IMR-90 (cell line): ENCODE data around the gene BCAT1. TPM values are rescaled to one million over a fixed set of nuclear protein-coding genes. Genes with fewer than 3 reads are reported as not detected.

ENCODE experiments used
- ATAC-seq: fragments of 200-7000 bp; cut with Tn5 transposase; 2 replicates; pipeline ENCODE4 v1.9.1; 2020; ENCODE audit warnings: low read depth, mild to moderate bottlenecking, moderate library complexity
- BruUV-seq: library from RNA; stranded (reverse); fragments of 400-500 nt; replicated peaks from 2 replicates; lab custom pipeline; 2021; lab: Mats Ljungman, UMichigan
- CTCF ChIA-PET: fragments of 300-600 bp; formaldehyde crosslinking; extraction: SDS; loops from one replicate; lab custom pipeline; 2021; ENCODE audit warnings: antibody characterized with exemption; lab: Yijun Ruan, JAX
- POLR2A ChIA-PET: fragments of 300-600 bp; sonication (Branson Sonifier 250); formaldehyde crosslinking; loops from one replicate; lab custom pipeline; 2022; ENCODE audit warnings: antibody characterized with exemption; ENCODE audit not compliant: unreplicated experiment; lab: Charles Lee
- DNase-seq: peaks from one replicate; pipeline ENCODE4 v3.0.0; 2013
- H2AFZ ChIP-seq: replicated peaks from 2 replicates; pipeline ENCODE3; 2013; ENCODE audit warnings: low read length, mild to moderate bottlenecking; ENCODE audit not compliant: poor library complexity
- H2AK5ac ChIP-seq: 2 replicates; pipeline ENCODE4 v1.6.1; 2013; ENCODE audit warnings: low read depth, low read length, inconsistent platforms
- H2AK9ac ChIP-seq: replicated peaks from 2 replicates; pipeline ENCODE3; 2013; ENCODE audit warnings: mild to moderate bottlenecking, low read depth, low read length, moderate library complexity; ENCODE audit not compliant: poor library complexity
- H2BK120ac ChIP-seq: 2 replicates; pipeline ENCODE4 v1.6.1; 2013; ENCODE audit warnings: low read depth, low read length, inconsistent platforms
- H2BK15ac ChIP-seq: 3 replicates; pipeline ENCODE4 v1.6.1; 2013; ENCODE audit warnings: low read depth, low read length, inconsistent platforms
- H2BK20ac ChIP-seq: 2 replicates; pipeline ENCODE4 v1.6.1; 2013; ENCODE audit warnings: low read depth, mild to moderate bottlenecking, inconsistent platforms, low read length, moderate library complexity
- H2BK5ac ChIP-seq: 2 replicates; pipeline ENCODE4 v1.6.1; 2013; ENCODE audit warnings: mild to moderate bottlenecking, low read depth, low read length, inconsistent platforms; ENCODE audit not compliant: poor library complexity, severe bottlenecking
- H3K14ac ChIP-seq: replicated peaks from 2 replicates; pipeline ENCODE4 v1.6.1; 2013; ENCODE audit warnings: low read depth, low read length, inconsistent platforms
- H3K18ac ChIP-seq: 2 replicates; pipeline ENCODE4 v1.6.1; 2013; ENCODE audit warnings: low read depth, low read length, control low read depth
- H3K23ac ChIP-seq: 2 replicates; pipeline ENCODE4 v1.6.1; 2013; ENCODE audit warnings: low read depth, low read length, inconsistent platforms
- H3K27ac ChIP-seq: 2 replicates; pipeline ENCODE4 v1.5.1; 2013; ENCODE audit warnings: mild to moderate bottlenecking, control low read depth, low read length; ENCODE audit not compliant: insufficient read depth
- H3K27me3 ChIP-seq: 2 replicates; pipeline ENCODE4 v1.6.1; 2013; ENCODE audit warnings: low read length; ENCODE audit not compliant: control insufficient read depth, insufficient read depth
- H3K36me3 ChIP-seq: 2 replicates; pipeline ENCODE4 v1.6.1; 2013; ENCODE audit warnings: low read length, mixed read lengths; ENCODE audit not compliant: control insufficient read depth, insufficient read depth
- H3K4ac ChIP-seq: 2 replicates; pipeline ENCODE4 v1.6.1; 2013; ENCODE audit warnings: low read depth, low read length, inconsistent platforms
- H3K4me1 ChIP-seq: 2 replicates; pipeline ENCODE4 v1.6.1; 2013; ENCODE audit warnings: low read length, mixed read lengths; ENCODE audit not compliant: control insufficient read depth, insufficient read depth
- H3K4me2 ChIP-seq: 2 replicates; pipeline ENCODE4 v1.6.1; 2013; ENCODE audit warnings: low read depth, mild to moderate bottlenecking, control low read depth, low read length, moderate library complexity
- H3K4me3 ChIP-seq: 2 replicates; pipeline ENCODE4 v1.5.1; 2013; ENCODE audit warnings: low read depth, mild to moderate bottlenecking, control low read depth, low read length, moderate library complexity; ENCODE audit not compliant: insufficient read depth
- H3K56ac ChIP-seq: 2 replicates; pipeline ENCODE4 v1.6.1; 2013; ENCODE audit warnings: low read length, inconsistent platforms; ENCODE audit not compliant: insufficient read depth; ENCODE audit errors: extremely low read depth
- H3K79me1 ChIP-seq, 2 experiments: 2 replicates each; pipeline ENCODE4 v1.6.1; 2013; ENCODE audit warnings: low read length in 2 of 2, inconsistent platforms in 1 of 2, low read depth in 1 of 2
- H3K9ac ChIP-seq: 2 replicates; pipeline ENCODE4 v1.6.1; 2013; ENCODE audit warnings: low read depth, low read length, control low read depth
- H3K9me1 ChIP-seq: 2 replicates; pipeline ENCODE4 v1.6.1; 2013; ENCODE audit warnings: low read length, inconsistent platforms; ENCODE audit not compliant: insufficient read depth
- H3K9me3 ChIP-seq: 2 replicates; pipeline ENCODE4 v1.6.1; 2013; ENCODE audit warnings: low read length; ENCODE audit not compliant: control insufficient read depth, insufficient read depth
- H4K20me1 ChIP-seq: 2 replicates; pipeline ENCODE4 v1.6.1; 2013; ENCODE audit warnings: low read length, inconsistent platforms; ENCODE audit not compliant: insufficient read depth
- H4K5ac ChIP-seq: 2 replicates; pipeline ENCODE4 v1.6.1; 2013; ENCODE audit warnings: mild to moderate bottlenecking, low read depth, low read length, control low read depth
- H4K8ac ChIP-seq, 2 experiments: 2 replicates each; pipeline ENCODE4 v1.6.1; 2013; ENCODE audit warnings: low read depth in 2 of 2, low read length in 2 of 2, control low read depth in 1 of 2, inconsistent platforms in 1 of 2
- H4K91ac ChIP-seq: 2 replicates; pipeline ENCODE4 v1.6.1; 2013; ENCODE audit warnings: low read depth, low read length, inconsistent platforms; ENCODE audit not compliant: insufficient read depth
- MXI1 ChIP-seq: IDR thresholded peaks from 2 replicates; pipeline ENCODE4 v1.6.1; 2012; ENCODE audit warnings: low read depth, mild to moderate bottlenecking, low read length, moderate library complexity, borderline replicate concordance
- POLR2A ChIP-seq: IDR thresholded peaks from 2 replicates; pipeline ENCODE4 v1.6.1; 2012; ENCODE audit warnings: mild to moderate bottlenecking, low read depth, low read length
- RCOR1 ChIP-seq: IDR thresholded peaks from 2 replicates; pipeline ENCODE4 v1.6.1; 2012; ENCODE audit warnings: mild to moderate bottlenecking, low read length, improper control_type of control experiment; ENCODE audit not compliant: insufficient replicate concordance
- RFX5 ChIP-seq: IDR thresholded peaks from 2 replicates; pipeline ENCODE4 v1.8.0; 2012; ENCODE audit warnings: low read depth, mild to moderate bottlenecking, low read length, moderate library complexity
- SMC3 ChIP-seq: fragments of 150-350 bp; IDR thresholded peaks from 2 replicates; pipeline ENCODE4 v1.6.1; 2016; ENCODE audit warnings: low read depth, mild to moderate bottlenecking, antibody characterized with exemption, low read length, moderate library complexity
- WGBS, 2 experiments: methylation state at CpG; one replicate each; pipeline versions ENCODE4 v1.1.5 to v1.1.7; 2013; ENCODE audit warnings: missing lambda C conversion rate in 2 of 2; ENCODE audit not compliant: insufficient read length in 1 of 2; ENCODE audit errors: extremely low coverage in 2 of 2; 5-methylcytosine and 5-hydroxymethylcytosine counted together
- dilution Hi-C: fragments of 300-500 bp; cut with HindIII; formaldehyde crosslinking; loops from one replicate; pipeline ENCODE4 v1.14.3; 2018; ENCODE audit warnings: low sequenced_read_pairs; ENCODE audit not compliant: unreplicated experiment
- in situ Hi-C: fragments of 300-500 bp; cut with MboI; formaldehyde crosslinking; loops from 3 replicates; pipeline ENCODE4 v1.14.3; 2019; ENCODE audit warnings: low sequenced_read_pairs, inconsistent platforms, mixed read lengths
- intact Hi-C: fragments of 100-400 bp; cut with micrococcal nuclease; formaldehyde crosslinking; loops from 2 replicates; pipeline ENCODE4 v1.10.0; 2022
- polyA plus RNA-seq, 3 experiments: library from polyadenylated mRNA; depleted of rRNA; stranded (reverse); fragments of >200 nt; gene quantifications; 2 replicates each; pipeline ENCODE4 v1.2.3, GENCODE V29; 2012; ENCODE audit warnings: low replicate concordance in 1 of 3
- total RNA-seq: library from RNA; depleted of rRNA; stranded (reverse); fragments of >200 nt; gene quantifications from 2 replicates; pipeline ENCODE4 v1.2.3, GENCODE V29; 2012

The BCAT1 gene
- total and polyA plus RNA-seq, 2 of the 4 experiments (the other 2 are of a cell fraction), result 30.4 to 683 TPM

- Histone ChIP-seq H2AK9ac (no peak overlapping the region), H3K23ac (no peak overlapping the region), H2AK5ac (no peak overlapping the region), H3K27me3 (no peaks in the 10 kb centered on the region), H4K8ac (no peak overlapping the region), H2BK120ac (no peak overlapping the region), H3K4ac (no peak overlapping the region), H4K20me1 (no peaks in the 10 kb centered on the region), H3K14ac (no peak overlapping the region), H3K4me3 (no peak overlapping the region), H3K18ac (no peak overlapping the region), H3K27ac (no peak overlapping the region), H3K9me1 (no peaks in the 10 kb centered on the region), H3K9ac (no peak overlapping the region), H2AFZ (no peak overlapping the region), H3K79me1 (no peaks in the 10 kb centered on the region), H4K91ac (no peak overlapping the region), H3K56ac (no peak overlapping the region), H2BK15ac (no peak overlapping the region), H4K5ac (no peak overlapping the region), H3K9me3 (peaks cover 6% of the 10 kb centered on the region), H3K4me2 (no peak overlapping the region), H2BK5ac (no peak overlapping the region), H3K36me3 (no peaks in the 10 kb centered on the region; the same call in 1 of the 2 replicates), H3K4me1 (no peaks in the 10 kb centered on the region), H2BK20ac (no peak overlapping the region)
- dilution Hi-C loops (no loop called here), intact Hi-C loops (no loop called here), in situ Hi-C loops (loop anchor here (25.0 kb wide), 1 partner anchor 1058 kb away; no protein-coding TSS in a partner anchor)
- no peak for DNase-seq
- CTCF ChIA-PET, result no interaction called here
- TF ChIP-seq SMC3, result no peak
- TF ChIP-seq RCOR1, result no peak
- TF ChIP-seq RFX5, result no peak
- no peak for TF ChIP-seq MXI1
- no peak for TF ChIP-seq POLR2A
- ATAC-seq, result no peak
- 100% methylated on average over 2 of the region's 5 CpGs; no CpG with 5 or more reads in 1 of the 2 experiments for WGBS, 2 experiments
- POLR2A ChIA-PET, result no interaction called here
- BruUV-seq, result no TSS peak
Observed at GRCh38 chr12:24979329-24979728, 30.4 kb upstream of the BCAT1 start.
